ENCODE data around the gene RSAD2.

GRCh38 chr2:6833300-6833604 lies 44.3 kb upstream of the RSAD2 start:
- TF ChIP-seq CTCF (IDR thresholded peaks at IDR 0.05; ENCODE audit: low read depth, low read length) (no peak), MYC (IDR thresholded peaks at IDR 0.05; ENCODE audit: low read depth, low read length) (no peak), POLR2A (IDR thresholded peaks at IDR 0.05; ENCODE audit: extremely low read depth, insufficient read length) (no peak), MAX (IDR thresholded peaks at IDR 0.05; ENCODE audit: low read depth, low read length) (no peak)

All from NB4 (cell line).